Stimulated activated CD8-positive, alpha-beta memory T cell treated with anti-CD3 and anti-CD28 coated beads, Interleukin-15, amount 100 ng/mL, for 1 hour (primary cell): Measurements from ENCODE around the gene HOXC4.

ENCODE experiments used
- DNase-seq: peaks from one replicate; pipeline ENCODE4 v3.0.0-alpha.2; 2020; ENCODE audit warnings: low read depth

Gene HOXC4

DNA sequence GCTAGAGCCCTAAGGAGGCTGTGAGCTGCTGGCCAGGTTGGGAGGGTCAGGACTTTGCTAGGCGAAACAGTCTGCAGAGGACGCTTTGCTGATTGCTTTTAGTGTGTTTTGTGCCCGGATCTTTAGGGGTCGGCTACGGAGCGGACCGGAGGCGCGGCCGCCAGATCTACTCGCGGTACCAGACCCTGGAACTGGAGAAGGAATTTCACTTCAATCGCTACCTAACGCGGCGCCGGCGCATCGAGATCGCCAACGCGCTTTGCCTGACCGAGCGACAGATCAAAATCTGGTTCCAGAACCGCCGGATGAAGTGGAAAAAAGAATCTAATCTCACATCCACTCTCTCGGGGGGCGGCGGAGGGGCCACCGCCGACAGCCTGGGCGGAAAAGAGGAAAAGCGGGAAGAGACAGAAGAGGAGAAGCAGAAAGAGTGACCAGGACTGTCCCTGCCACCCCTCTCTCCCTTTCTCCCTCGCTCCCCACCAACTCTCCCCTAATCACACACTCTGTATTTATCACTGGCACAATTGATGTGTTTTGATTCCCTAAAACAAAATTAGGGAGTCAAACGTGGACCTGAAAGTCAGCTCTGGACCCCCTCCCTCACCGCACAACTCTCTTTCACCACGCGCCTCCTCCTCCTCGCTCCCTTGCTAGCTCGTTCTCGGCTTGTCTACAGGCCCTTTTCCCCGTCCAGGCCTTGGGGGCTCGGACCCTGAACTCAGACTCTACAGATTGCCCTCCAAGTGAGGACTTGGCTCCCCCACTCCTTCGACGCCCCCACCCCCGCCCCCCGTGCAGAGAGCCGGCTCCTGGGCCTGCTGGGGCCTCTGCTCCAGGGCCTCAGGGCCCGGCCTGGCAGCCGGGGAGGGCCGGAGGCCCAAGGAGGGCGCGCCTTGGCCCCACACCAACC is 23.9 kb upstream of the HOXC4 start:
- DNase-seq = no peak

DNA sequence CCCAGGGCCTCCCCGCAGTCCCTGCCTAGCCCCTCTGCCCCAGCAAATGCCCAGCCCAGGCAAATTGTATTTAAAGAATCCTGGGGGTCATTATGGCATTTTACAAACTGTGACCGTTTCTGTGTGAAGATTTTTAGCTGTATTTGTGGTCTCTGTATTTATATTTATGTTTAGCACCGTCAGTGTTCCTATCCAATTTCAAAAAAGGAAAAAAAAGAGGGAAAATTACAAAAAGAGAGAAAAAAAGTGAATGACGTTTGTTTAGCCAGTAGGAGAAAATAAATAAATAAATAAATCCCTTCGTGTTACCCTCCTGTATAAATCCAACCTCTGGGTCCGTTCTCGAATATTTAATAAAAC is 23.2 kb upstream of the HOXC4 start:
- no peak for DNase-seq

DNA sequence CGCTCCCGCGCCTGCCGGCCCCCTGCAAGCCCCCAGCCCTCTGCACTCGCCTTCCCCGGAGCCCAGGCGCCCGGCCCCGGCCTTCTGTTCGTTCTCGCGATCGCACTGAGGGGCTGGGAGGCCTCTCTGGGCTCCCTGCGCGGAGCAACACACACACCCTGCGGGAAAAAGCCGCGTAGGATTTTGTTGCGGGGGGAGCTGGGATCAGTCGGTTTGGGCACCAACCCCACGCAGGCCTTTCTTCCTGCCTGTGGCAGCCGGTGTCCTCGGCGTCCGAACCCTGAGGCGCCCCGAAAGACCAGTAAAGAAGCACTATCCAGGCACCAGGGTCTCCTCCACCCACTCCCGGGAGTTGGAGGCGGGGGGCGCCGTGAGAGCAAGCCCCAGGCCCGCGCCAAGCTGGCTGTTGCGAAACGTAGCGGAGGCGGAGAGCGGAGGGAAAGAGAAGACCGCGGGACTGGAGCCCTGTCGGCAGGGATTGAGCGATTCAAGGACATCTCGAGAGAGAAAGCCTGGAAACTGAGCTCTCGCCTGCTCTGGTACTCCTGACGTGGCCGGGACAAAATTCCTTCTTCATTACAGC is 22.7 kb upstream of the HOXC4 start:
- DNase-seq = no peak

DNA sequence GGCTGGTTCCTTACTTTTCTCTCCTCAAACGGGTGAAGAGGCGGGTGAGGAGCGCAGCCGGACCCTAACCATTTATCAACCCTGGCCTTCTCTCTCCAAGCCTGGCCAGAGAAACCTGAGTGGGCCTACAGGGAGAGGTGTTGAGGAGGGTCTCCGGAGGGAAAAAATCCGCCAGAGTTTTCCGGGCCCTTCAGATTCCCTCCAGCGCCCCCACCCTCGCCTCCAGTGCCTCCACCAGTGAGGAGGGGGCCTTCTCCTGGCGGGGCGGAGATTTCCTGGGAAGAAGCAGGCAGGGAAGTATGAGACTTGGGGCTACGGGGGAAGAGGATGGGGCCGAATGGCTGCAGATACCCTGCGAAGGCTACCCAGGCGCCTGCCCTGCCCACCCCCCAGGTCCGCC is 22.2 kb upstream of the HOXC4 start:
- no peak for DNase-seq

DNA sequence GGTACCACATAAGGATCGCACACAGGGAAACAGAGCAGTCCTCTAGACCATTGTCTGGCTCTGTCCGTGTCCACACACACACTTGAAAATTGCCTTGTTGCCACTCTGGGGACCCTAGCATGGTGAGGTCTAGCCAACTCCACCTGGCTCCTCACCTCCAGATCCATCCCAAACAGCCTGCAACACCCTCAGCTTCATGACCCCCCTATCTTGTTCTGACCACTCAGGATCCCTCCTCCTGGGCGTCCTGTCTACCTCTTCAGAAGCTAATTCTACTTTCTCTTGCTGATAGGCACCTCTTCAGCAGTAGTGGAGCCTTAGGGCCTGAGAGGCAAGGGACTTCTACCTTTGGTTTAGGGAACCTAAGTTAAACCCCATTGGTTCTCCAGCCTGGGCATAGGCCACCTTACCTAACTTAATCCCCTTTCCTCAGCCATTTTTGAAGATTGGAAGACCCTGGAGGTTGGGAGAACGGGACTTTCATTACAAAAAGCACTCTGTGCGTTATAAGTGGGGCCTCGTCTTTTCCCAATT is 21.5 kb upstream of the HOXC4 start:
- DNase-seq = no peak

DNA sequence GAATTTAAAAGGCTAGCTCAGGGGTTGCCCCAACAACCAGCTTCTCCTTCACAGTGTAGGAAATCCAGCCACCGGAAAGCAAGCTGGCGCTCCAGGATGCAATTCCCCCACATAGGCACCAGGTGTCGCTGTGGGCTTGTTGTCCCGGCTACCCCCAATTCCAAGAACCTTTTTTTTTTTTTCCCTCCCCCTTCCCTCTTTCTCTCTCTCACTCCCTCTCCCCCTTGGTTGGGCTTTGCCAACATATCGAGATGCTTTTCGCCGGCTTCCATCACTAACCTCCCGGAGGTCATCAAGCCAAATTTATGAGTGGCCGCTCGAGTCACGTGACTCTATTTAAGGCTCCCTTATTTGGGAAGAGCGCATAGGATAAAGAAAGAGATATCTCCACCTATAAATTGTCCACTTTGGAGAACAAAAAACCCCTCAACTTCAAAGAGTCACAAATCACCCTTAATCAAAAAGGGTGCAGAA is 21.0 kb upstream of the HOXC4 start, which contains the start of gene HOXC5:
TSS of gene HOXC5 (plus strand) at position 424 of the 474 bp plus-strand sequence. CDS start 73 bp downstream, outside the sequence.
- peak; percentile 40 for DNase-seq

DNA sequence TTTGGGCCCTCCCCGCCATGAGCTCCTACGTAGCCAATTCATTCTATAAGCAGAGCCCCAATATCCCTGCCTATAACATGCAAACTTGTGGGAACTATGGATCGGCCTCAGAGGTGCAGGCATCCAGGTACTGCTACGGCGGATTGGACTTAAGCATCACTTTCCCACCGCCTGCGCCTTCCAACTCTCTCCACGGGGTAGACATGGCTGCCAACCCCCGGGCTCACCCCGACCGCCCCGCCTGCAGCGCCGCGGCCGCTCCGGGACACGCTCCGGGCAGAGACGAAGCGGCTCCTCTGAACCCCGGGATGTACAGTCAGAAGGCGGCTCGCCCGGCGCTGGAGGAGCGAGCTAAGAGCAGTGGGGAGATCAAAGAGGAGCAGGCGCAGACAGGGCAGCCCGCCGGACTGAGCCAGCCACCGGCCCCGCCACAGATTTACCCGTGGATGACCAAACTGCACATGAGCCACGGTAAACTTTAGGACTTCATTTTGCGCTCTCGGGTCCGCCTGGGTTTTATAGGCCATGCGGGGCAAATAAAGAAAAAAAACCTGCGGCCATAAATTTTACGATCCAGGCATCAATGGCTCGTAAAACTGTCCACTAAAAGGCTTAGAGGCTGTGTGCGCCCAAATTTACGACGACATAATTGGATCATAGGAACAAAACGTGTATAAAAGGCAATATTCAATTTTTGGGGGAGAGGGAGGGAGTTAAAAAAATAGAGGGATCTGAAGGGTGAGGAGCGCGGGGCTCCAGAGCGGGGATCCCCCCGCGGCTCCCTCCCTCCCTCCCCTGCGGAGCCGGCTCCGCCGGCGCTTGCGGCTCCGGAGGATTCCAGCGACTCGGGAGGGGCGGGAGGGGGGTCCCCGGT is 20.3 kb upstream of the HOXC4 start:
- DNase-seq = no peak

DNA sequence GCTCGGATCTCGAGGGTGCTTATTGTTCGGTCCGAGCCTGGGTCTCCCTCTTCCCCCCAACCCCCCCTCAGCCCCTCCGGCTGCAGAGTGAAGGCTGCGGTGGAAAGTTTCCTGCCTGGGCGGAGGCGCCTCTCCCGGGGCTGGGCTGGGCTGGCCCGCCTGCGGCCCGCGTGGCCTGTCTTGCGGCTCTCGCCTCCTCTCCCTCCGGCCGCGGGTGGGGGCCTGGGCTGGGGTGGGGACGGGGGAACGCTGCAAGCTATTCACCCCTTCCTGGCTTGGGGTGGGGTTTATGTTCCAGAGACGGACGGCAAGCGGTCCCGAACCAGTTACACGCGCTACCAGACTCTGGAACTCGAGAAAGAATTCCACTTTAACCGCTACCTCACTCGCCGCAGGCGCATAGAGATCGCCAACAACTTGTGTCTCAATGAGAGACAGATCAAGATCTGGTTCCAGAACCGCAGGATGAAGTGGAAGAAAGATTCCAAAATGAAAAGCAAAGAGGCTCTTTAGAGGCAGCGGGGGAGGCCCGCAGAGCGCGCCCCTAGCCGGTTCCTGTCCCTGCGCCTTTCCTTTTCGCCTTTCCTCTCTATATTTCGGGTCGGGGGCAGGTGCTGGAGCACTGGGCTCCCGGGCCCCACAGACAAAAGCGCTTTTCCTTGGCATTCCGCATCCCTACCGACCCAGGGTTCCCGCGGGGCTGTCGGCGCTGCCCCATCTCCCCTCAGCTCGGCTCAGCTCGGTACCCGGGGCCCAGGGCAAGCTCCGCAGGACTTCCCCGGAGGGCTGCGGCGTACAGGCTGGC is 19.5 kb upstream of the HOXC4 start:
- no peak for DNase-seq

DNA sequence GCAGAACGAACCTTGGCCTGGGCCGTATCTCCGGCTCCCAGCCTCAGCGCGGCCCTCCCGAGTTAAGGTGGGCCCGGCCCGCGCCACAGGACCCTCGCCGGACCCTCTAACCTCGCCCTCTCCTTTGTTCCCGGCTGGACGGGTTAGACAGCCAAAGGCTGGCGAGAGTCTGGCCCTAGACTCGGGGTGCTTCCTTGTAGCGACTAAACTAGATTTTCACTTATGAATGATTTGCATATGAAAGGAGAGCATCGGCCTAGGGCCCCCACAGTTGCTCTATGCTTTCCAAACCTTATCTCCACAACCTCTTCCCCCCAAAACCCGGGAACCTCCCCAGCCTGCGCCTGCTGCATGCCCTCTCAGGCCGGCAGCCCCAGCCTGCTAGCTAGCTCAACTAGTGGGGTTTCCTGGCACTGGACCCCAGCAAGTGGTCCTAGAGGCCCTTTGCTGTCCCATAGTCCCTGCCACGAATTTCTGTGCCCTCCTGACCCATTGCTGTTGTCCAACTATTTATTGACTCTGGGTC is 18.8 kb upstream of the HOXC4 start:
- no peak for DNase-seq

DNA sequence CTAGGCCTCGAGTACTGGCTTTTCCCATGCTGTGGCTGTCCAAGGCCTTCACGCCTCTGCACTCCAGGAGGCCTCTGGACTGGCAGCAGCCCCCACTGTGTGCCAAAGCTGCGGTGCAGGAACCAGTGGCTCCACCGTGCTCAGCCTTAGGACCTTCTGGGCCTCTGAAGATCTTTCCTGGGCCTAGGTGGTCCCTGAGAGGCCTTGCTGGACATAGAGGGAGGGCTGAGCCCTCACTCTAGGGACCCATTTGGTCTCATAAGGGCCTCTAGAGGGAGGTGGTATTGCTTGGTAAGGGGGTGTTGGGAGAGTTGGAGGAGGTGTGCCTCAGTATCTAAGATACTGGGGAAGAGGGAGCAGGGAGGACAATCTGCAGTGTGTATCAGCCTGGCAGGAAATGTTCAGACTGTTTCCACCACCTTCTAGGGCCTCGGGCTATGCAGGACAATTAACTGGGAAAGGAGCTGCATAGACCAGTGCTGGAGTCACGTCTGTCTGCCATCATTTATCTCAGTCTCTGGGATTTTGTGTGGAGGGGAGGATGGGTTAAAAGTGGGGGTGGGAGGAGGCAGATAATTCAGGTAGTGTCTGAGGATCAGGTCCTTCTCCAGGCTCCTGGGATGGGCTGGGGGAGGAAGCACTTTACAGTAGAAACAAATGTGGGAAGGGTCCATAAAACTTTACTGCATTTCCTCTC is 17.9 kb upstream of the HOXC4 start:
- no peak for DNase-seq

DNA sequence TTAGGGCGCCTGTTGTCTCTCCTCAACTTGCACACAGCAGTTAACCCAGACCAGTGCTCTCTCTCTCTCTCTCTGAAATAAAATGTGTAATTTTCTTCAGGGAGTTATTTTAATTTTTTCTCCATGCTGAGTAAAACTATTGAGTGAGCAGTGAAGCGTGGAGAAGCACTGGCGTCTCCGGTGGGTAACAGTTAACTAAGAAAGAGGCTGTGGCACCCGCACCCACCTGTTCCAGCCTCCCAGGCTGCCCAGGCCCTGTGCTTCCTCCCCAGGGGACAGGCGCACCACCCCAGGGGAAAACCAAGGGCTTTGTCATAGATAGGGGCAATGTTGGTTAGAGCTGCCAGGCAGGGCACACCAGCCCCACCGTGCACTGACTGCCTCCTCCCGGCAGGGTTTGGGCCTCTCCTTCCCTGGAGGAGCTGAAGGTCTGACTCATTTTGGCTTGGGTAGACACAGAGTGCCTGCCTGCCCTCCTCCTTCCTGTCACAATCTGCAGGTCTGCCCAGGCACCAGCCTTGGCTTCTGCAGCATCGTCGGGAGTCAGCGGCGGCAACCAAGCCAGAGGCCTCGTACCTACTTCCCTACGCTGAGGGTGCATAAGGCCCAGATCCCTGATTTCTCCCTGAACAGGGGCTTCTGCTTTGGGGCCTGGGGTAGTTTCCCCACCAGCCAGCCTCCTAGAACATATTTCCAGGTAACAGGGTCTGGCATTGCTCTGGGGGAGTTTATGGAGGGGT is 16.8 kb upstream of the HOXC4 start:
- DNase-seq = no peak

DNA sequence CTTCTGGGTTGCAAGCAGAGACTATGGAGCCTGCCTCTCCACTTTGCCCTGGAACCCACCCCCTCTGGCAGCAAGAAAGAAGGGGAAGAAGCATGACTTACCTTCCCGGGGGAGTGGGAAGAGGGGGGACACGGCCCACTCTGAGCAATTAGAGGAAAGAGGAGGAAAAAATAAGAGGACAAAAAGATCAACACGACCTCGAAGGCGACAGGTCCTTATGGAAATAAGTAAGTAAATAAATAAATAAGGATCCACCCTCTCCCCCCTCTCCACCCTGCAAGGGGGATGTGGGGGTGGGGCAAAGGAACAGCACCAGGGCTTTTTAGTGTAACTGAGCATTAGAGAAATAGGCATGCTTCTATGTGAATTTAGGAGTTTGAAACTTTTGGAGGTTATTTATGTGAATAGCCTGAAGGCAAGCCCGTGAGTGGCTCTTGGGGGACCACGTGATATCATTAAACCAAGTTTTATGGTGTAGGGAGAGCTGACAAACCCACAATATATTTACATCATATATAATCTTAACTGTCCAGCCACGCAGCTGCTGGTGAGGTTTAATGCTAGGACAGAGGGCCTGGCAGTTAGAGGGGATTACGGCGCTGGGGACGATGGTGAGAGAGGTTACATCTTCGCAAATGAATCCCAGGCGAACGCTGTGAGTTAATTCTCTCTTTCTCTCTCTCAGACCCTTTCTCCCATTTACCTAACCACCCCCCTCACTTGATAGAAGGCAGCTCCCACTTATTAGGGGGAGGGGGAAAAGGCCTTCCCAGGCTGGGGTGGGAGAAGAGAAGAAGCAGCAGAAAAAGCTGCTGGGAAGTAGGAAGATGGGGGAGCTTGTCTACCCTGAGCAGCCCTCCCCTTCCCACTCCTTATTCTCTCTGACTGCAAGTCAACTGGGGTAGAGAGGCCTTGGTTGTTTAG is 16.0 kb upstream of the HOXC4 start:
- DNase-seq = no peak

DNA sequence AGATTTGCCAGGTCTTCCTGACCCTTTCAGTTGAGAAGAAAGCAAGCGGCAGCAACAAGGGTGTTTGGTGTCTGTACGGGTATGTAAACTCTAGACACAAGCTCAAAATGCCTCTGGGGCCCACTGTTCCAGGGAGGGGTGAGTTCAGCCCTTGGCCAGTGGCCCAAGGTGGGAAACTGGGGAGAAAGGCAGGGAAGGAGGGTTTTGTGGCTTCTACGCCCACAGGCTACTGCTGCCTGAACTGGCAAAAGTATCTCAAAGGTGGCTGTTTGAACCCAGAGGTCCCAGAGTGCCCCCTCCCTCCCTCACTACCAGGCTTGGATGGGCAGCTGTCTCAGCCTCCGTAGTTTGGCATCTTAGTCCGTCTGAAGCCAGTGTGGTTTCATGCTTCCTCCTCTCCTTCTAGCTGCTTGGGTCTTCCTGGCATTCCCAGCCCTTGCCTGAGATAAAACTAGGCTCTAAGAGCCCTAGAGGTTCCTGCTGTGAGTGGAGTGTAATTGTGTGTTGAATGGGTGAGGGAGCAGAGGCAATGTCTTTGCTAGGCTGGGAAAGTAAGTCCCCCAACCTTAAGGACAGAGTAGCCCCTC is 15.3 kb upstream of the HOXC4 start:
- no peak for DNase-seq

DNA sequence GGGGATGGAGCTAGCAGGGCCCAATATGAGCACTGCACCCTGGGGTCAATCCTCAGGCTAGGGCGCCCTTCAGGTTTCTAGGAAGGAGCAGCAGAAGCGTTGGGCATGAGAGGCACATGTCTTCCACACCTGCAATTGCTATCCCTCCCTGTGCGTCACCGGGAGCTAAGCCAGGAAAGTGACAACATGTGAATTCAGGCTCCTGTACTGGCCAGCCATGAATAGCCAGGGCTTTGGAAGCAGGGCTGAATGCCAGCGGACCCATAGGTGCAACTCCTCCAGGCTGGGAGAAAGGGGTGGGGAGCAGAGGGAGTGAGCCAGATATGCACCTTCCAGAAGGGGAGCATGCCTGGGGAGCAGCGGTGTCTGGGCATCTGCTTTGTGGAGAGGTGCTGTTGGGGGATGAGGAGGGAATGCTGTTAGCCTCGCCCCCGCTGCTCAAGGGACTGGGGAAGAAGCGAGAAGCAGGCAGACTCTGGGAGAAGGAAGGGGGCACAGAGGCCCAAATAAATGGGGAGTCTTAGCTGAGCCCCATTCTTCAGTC is 14.7 kb upstream of the HOXC4 start:
- DNase-seq = no peak

DNA sequence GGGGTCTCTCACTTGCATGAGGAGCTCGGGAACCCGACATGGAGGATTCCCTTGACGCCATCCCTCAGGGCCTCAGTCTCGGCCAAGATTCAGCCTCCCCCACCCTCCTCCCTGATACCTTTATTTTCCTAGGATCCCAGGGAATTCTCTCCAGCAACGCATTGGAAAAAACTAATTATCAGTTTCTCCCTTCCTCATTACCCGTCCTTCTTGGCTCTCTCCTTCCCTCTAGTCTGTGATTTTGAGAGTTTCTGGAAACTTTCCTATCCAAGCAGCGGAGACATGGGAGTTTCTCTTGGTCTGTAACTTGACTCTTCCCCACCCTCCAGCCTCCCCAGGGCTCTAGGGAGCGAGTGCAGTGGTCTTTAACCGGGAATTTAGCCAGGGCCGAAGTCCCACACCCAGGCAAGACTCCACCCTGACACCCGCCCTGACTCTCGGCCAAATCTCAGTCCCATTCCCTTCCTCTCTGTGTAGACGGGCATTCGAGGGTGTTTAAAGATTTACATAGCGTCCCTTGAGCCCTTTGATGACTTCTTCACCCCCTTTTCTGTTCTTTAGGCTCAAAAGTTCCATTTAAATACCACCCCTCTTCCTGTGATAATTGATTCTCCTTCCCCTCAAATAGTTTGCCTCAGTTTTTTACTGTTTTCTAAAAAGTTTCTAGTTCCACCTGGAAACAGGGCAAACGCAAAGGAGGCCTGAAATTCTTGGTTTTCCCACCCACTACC is 14.1 kb upstream of the HOXC4 start:
- no peak for DNase-seq

DNA sequence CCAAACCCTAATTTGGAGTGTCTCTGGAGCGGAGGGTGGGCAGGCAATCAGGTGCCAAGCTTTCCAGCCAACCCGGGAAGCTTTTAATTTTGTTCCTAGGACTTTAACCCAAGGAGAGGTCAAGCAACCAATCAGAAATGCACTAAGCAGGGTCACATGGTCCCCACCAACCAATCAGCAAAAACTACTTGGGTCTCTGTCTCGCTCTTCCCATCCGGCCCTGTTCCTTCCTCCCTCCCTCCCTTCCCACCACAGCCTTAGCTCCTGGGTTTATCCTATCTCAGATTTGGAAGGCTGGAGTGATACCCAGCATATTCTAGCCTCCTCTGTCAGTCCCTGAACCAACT is 13.5 kb upstream of the HOXC4 start:
- no peak for DNase-seq

DNA sequence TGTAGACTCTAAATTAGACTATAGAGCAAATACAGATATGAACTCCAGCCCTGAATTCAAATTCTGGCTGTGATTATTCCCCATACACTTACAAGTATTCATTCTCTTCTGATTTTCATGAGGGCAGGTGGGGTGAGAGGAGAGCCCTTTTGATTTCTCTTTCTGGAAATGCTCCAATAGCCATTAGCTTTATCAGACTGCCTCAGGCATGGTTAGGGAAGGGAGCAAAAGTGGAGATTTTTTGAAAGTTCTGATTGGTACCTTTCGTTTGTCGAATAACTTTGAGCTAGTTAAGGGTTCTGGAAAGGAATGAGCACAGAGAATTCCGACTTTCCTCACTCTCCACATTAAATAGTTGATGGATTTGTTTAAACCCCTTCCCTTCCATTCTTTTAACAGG is 13.0 kb upstream of the HOXC4 start:
- no peak for DNase-seq
